Aortic smooth muscle cell (primary cell): ENCODE measurements around the gene SLC20A1. TPM values are rescaled to one million over a fixed set of nuclear protein-coding genes. Genes with fewer than 3 reads are reported as not detected.

Source experiments
- total RNA-seq: library from RNA; depleted of rRNA; stranded (reverse); fragments of >200 nt; gene quantifications from 2 replicates; pipeline ENCODE4 v1.2.3, GENCODE V29; 2014

SLC20A1 gene, protein sequence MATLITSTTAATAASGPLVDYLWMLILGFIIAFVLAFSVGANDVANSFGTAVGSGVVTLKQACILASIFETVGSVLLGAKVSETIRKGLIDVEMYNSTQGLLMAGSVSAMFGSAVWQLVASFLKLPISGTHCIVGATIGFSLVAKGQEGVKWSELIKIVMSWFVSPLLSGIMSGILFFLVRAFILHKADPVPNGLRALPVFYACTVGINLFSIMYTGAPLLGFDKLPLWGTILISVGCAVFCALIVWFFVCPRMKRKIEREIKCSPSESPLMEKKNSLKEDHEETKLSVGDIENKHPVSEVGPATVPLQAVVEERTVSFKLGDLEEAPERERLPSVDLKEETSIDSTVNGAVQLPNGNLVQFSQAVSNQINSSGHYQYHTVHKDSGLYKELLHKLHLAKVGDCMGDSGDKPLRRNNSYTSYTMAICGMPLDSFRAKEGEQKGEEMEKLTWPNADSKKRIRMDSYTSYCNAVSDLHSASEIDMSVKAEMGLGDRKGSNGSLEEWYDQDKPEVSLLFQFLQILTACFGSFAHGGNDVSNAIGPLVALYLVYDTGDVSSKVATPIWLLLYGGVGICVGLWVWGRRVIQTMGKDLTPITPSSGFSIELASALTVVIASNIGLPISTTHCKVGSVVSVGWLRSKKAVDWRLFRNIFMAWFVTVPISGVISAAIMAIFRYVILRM
- total RNA-seq = 94.6 and 144 TPM in 2 replicates

DNA sequence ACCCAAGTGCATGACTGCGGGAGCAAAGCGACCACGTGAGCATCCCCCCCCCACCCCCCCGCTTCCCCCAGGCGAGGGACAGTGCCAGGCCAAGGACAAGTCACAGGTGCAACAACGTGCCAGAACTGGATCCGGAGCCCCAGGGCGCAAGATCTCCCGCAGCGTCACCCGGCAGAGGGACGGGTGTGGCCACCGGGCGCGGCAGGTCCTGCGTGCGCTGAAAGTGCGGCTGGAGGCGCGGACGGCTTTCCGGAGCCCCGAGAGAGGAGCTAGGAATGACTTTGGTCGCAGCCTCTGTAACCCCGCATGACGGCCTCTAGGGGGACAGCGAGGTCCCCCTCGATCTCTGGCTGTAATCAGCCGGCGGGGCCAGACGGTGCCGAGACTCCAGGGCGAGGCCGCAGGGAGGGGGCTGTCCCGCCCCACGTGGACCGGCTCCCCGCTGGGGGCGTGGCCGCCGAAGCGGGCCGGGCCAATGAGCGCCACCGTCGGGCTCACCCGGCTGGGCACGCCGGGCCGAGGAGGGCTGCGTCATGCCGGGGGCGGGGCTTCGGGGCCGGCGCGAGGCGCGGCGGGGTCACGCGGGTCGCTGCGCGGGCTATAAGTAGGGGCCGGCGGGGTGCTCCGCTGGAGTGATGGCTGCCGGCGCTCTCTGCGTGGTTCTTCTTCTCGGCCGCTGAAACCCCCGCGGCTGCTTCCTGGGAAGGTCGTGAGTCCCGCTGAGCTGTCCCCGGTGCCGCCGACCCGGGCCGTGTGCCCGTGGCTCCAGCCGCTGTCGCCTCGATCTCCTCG is at the start of gene SLC20A1:
TSS of gene SLC20A1 (plus strand) at position 630 of the 792 bp plus-strand sequence. CDS start 890 bp downstream, outside the sequence.

Other genes starting within 250 kb of the SLC20A1 start
- gene RGPD8, start 212.3 kb upstream of the SLC20A1 start, total RNA-seq = 12.9 and 23.5 TPM in 2 replicates
- 36.2 and 39.2 TPM in 2 replicates for gene TTL, start 163.8 kb upstream of the SLC20A1 start, total RNA-seq
- gene POLR1B, start 103.5 kb upstream of the SLC20A1 start, total RNA-seq = 10.4 and 13.5 TPM in 2 replicates
- gene CHCHD5, start 61.3 kb upstream of the SLC20A1 start, total RNA-seq = 6.7 and 11.4 TPM in 2 replicates
- not detected in 2 replicates for gene NT5DC4, start 75.1 kb downstream of the SLC20A1 start, total RNA-seq
- 5.4 and 9.1 TPM in 2 replicates for gene CKAP2L, start 118.7 kb downstream of the SLC20A1 start, total RNA-seq
- 0.13 and 0.19 TPM in 2 replicates for gene IL1A, start 138.6 kb downstream of the SLC20A1 start, total RNA-seq
- gene IL1B, start 190.8 kb downstream of the SLC20A1 start, total RNA-seq = 0.50 and 0.53 TPM in 2 replicates